CD1c-positive myeloid dendritic cell (primary cell): ENCODE data around the gene SERPINA1.
"Not testable (repeated sequence)": the region's sequence is repeated elsewhere in the genome, so short reads cannot be mapped to it uniquely, and the experiment has no call there.

Experiments
- DNase-seq: peaks from one replicate; pipeline ENCODE4 v3.0.0-alpha.2; 2016; ENCODE audit errors: extremely low spot score

The SERPINA1 gene

DNA sequence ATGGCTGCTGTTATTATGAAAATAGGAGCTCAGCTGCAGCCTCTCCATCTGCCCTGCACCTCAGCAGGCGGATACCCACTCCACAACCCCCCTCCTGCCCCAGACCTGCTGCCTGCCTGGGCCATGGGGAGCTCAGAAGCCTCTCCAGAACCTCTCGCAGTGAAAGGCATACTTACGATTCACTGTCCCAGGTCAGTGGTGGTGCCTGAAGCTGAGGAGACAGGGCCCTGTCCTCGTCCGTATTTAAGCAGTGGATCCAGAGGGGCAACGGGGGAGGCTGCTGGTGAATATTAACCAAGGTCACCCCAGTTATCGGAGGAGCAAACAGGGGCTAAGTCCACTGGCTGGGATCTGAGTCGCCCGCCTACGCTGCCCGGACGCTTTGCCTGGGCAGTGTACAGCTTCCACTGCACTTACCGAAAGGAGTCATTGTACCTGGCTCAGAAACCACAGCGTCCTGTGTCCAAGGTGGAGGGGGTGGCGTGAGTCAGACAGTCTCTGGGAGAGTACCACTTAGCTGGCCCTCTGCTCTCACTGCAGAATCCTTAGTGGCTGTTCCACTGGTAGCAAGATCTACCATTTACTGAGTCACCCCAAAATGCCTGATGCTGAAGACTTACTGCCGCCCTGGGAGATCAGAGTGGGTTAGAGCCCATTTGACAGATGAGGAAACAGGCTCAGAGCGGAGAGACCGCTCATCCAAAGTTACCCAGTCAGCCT is at the start of gene SERPINA1:
SERPINA1 (minus strand) TSS at position 219 of the 720 bp plus-strand sequence. CDS start 5,365 bp downstream, outside the sequence.
- DNase-seq: no peak

GRCh38 chr14:94428610-94429009 is 40.2 kb upstream of the SERPINA1 start:
- DNase-seq: no peak

- DNase-seq: no peak
Observed at GRCh38 chr14:94427016-94427613, 38.7 kb upstream of the SERPINA1 start.

- no peak for DNase-seq
Observed at GRCh38 chr14:94426526-94426925, 38.1 kb upstream of the SERPINA1 start.

- no peak for DNase-seq
Observed at GRCh38 chr14:94424371-94424770, 36.0 kb upstream of the SERPINA1 start.

DNA sequence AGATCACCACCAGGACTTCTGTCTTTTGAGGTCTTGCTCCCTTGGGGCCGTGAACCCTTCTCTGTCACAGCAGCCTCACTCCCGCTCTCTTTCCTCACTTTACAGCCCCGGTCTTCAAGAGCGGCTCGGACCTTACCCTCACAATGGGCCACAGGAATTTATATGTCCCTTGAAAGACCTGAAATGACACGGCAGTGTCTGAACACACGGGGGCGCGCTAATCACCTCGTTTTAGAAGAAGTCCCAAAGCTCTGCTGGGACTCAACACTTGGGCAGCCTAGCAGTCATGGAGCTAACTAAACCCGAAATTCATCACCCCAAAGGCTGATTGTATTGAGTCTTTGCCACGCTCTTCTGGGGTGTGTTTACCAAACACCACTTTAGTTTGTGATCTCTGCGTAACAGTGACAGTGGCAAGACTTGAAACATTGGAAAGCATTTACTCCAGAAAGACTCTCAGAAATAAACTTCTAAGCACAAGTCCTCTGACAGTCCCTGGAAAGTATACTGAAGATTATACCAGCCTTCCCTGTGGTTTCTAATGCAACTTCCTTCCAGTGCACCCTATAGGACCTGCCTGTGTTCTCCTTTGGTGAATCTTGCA is 35.2 kb upstream of the SERPINA1 start:
- DNase-seq: peak; percentile 68

DNA sequence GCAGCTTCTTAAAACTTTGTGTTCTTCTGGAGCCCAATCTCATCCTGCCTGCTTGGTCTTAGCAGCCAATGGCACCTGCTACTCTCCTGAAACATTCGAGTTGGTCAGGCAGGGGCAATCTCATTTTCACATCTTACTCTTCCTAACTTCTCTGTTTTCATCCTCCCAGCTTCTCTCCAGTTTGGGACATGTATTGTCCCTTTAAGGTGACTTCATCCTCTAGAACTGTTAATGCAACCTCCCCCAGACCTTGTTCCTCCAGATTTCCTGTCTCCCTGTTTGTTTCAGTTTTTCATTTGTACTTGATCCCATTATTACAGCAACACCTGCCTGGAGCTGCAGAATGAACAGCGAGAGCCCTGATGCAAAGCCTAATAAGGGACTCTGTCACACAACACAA is 32.9 kb upstream of the SERPINA1 start:
- DNase-seq: no peak

- not testable (repeated sequence) for DNase-seq
Observed at GRCh38 chr14:94417497-94418205, 29.2 kb upstream of the SERPINA1 start.

- no peak for DNase-seq
Observed at GRCh38 chr14:94412671-94413638, 24.6 kb upstream of the SERPINA1 start.

- DNase-seq: no peak
Observed at GRCh38 chr14:94411638-94412037, 23.2 kb upstream of the SERPINA1 start.

DNA sequence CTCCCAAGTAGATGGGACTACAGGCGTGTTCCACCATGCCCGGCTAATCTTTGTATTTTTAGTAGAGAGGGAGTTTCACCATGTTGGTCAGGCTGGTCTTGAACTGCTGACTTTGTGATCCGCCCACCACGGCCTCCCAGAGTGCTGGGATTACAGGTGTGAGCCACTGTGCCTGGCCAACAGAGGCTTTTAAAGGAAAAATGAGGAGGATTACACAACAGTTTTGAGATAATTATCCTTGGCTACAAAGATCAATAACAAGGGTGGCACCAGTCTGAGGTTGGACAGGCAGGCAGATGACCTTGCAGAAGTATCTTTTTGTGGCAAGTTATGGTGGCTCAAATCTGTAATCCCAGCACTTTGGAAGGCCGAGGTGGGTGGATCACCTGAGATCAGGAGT is 21.0 kb upstream of the SERPINA1 start:
- DNase-seq: not testable (repeated sequence)

GRCh38 chr14:94408546-94409095 is 20.2 kb upstream of the SERPINA1 start:
- no peak for DNase-seq

GRCh38 chr14:94407906-94408305 is 19.5 kb upstream of the SERPINA1 start:
- DNase-seq: no peak

GRCh38 chr14:94406910-94407309 is 18.5 kb upstream of the SERPINA1 start:
- DNase-seq: no peak

- DNase-seq: peak; percentile 56
Observed at GRCh38 chr14:94405486-94405885, 17.1 kb upstream of the SERPINA1 start.

DNA sequence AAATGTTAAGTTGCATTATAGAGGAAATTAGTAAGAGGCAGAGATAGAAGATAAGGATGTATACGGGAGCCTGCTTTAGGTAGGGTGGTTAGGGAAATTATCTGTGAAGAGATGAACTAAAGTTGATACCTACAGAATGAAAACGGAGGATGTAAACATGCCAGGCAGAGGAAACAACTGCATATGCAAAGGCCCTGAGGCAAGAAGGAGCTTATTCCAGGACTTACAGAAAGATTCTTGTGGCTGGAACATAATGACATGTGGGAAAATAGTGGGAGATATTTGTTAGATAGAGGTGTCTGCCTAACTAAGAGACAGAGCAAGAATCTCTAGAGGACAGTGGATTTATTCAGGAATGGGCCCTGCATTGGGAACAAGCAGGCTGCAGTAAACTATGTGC is 16.2 kb upstream of the SERPINA1 start:
- DNase-seq: no peak

DNA sequence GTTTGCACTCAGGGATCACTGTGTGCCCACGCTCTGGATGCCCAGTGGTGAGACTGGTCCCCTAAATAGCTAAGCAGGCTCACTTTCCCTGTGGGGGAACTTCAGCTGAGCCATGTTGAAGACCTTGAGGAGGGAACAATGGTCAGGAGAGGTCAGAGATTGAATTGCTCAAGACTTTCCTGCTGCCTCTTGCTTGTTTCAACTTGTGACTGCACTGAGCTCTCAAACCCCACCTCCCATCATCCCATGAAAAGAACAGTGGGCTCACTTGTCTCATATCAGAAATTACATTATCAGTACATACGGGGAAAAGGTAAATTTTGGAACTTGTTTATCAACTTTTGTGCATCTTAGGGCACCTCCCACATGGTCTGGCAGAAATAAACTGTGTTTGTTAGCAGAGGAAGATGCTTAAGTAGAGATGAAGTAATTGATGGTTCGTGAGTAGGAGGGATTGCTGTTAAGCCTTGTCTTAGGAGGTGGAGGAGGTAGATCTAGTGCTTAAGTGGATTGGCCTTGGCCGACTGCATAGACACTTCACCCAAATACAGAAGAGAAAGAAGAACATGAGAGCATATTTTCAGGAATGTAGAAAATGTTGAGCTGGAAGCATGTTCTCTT is 15.0 kb upstream of the SERPINA1 start:
- no peak for DNase-seq

- DNase-seq: no peak
Observed at GRCh38 chr14:94401083-94401482, 12.7 kb upstream of the SERPINA1 start.

GRCh38 chr14:94400422-94400841 is 12.0 kb upstream of the SERPINA1 start:
- no peak for DNase-seq

GRCh38 chr14:94398536-94398935 is 10.1 kb upstream of the SERPINA1 start:
- DNase-seq: no peak

DNA sequence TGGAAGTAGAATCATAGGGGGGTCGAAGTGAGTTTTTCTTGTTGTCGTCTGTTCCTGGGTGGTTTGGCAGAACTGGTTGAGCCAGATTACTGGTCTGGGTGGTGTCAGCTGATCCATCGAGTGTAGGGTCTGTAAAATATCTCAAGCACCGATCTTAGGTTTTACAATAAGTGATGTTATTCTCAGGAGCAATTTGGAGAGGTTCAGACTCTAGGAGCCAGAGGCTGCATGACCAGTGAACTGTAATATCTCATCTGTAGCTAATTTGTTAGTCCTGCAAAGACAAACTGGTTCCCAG is 9.7 kb upstream of the SERPINA1 start:
- no peak for DNase-seq
